Urothelium cell line (cell line): Measurements from ENCODE around the gene FHIT.
"Not testable (repeated sequence)": the region's sequence is repeated elsewhere in the genome, so short reads cannot be mapped to it uniquely, and the experiment has no call there.

Experiments used
- DNase-seq: peaks from one replicate; pipeline ENCODE4 v3.0.0; 2011; ENCODE audit warnings: low spot score, mixed read lengths
- FAIRE-seq: peaks from 2 replicates; lab custom pipeline; 2011; peaks lifted over from hg19 to GRCh38; lab: Jason Lieb, UNC

Gene FHIT

GRCh38 chr3:61117045-61117898 is 134.0 kb downstream of the FHIT start:
- FAIRE-seq: no peak
- no peak for DNase-seq

GRCh38 chr3:61114316-61114953 is 136.8 kb downstream of the FHIT start:
- FAIRE-seq (no peak), DNase-seq (no peak)

GRCh38 chr3:61111825-61112224 is 139.4 kb downstream of the FHIT start:
- FAIRE-seq (no peak), DNase-seq (no peak)

- no peak for FAIRE-seq
- no peak for DNase-seq
These were observed 140.7 kb downstream of the FHIT start for GRCh38 chr3:61110576-61110975.

GRCh38 chr3:61108247-61109019 is 142.8 kb downstream of the FHIT start:
- no peak for FAIRE-seq
- no peak for DNase-seq

GRCh38 chr3:61094608-61095007 is 156.6 kb downstream of the FHIT start:
- no peak for FAIRE-seq
- DNase-seq: no peak

GRCh38 chr3:61093364-61093763 is 157.9 kb downstream of the FHIT start:
- FAIRE-seq (no peak), DNase-seq (no peak)

GRCh38 chr3:61092870-61093269 is 158.4 kb downstream of the FHIT start:
- DNase-seq (no peak), FAIRE-seq (no peak)

- DNase-seq (no peak), FAIRE-seq (no peak)
These were observed 160.7 kb downstream of the FHIT start for GRCh38 chr3:61090389-61091169.

GRCh38 chr3:61087465-61087864 is 163.8 kb downstream of the FHIT start:
- DNase-seq (no peak), FAIRE-seq (no peak)

GRCh38 chr3:61081554-61081953 is 169.7 kb downstream of the FHIT start:
- FAIRE-seq (no peak), DNase-seq (no peak)

GRCh38 chr3:61080737-61081445 is 170.4 kb downstream of the FHIT start:
- FAIRE-seq (no peak), DNase-seq (no peak)

GRCh38 chr3:61078048-61078752 is 173.1 kb downstream of the FHIT start:
- FAIRE-seq: no peak
- DNase-seq: no peak

- FAIRE-seq (no peak), DNase-seq (no peak)
These were observed 173.7 kb downstream of the FHIT start for GRCh38 chr3:61077551-61077950.

GRCh38 chr3:61074783-61075182 is 176.5 kb downstream of the FHIT start:
- no peak for DNase-seq
- FAIRE-seq: no peak

GRCh38 chr3:61073566-61074165 is 177.6 kb downstream of the FHIT start:
- FAIRE-seq (no peak), DNase-seq (no peak)

GRCh38 chr3:61068084-61068483 is 183.2 kb downstream of the FHIT start:
- FAIRE-seq: no peak
- DNase-seq: no peak

- FAIRE-seq (no peak), DNase-seq (no peak)
These were observed 184.5 kb downstream of the FHIT start for GRCh38 chr3:61066800-61067199.

GRCh38 chr3:61066222-61066621 is 185.0 kb downstream of the FHIT start:
- not testable (repeated sequence) for DNase-seq, FAIRE-seq
